K562 (cell line): ENCODE results near the gene FAM241B.

Source experiments
- ERF ChIP-seq: fragments of 450-650 bp; formaldehyde crosslinking; IDR thresholded peaks from 2 replicates; pipeline ENCODE4 v1.4.0; 2020; ENCODE audit warnings: mild to moderate bottlenecking, mixed read lengths
- FOXM1 ChIP-seq, 2 experiments: fragments of 450-650 bp in 1 of 2; sonication (generic) in 1 of 2; formaldehyde crosslinking in 1 of 2; IDR thresholded peaks; 2 replicates each; pipeline versions ENCODE4 v1.6.1 to v1.9.0; 2017 to 2022; ENCODE audit warnings: low read depth in 2 of 2, mild to moderate bottlenecking in 2 of 2, missing genetic modification reagents in 1 of 2, moderate library complexity in 1 of 2
- GABPB2 ChIP-seq: fragments of 250-450 bp; sonication (Bioruptor Pico); conservative IDR thresholded peaks from 2 replicates; pipeline ENCODE4 v1.5.1; 2021; ENCODE audit warnings: mild to moderate bottlenecking
- NFRKB ChIP-seq: fragments of 450-650 bp; IDR thresholded peaks from 2 replicates; pipeline ENCODE4 v1.6.1; 2016; ENCODE audit warnings: low read depth
- STAT5B ChIP-seq: fragments of 250-450 bp; sonication (Bioruptor Pico); IDR thresholded peaks from 2 replicates; pipeline ENCODE4 v1.8.0; 2021; ENCODE audit warnings: mild to moderate bottlenecking, inconsistent platforms
- ZBTB33 ChIP-seq: sonication (generic); formaldehyde crosslinking; IDR thresholded peaks from 2 replicates; pipeline ENCODE4 v1.8.1; 2023; ENCODE audit warnings: mild to moderate bottlenecking, missing genetic modification reagents
- TF ChIP-seq, protein P1 (sequence below), 3 experiments: IDR thresholded peaks in 2 of 3; conservative IDR thresholded peaks in 1 of 3; 2 replicates each; pipeline ENCODE4 v1.5.1; 2011 to 2012; ENCODE audit warnings: low read length in 3 of 3, mild to moderate bottlenecking in 3 of 3, control low read depth in 2 of 3, improper control_type of control experiment in 1 of 3, inconsistent platforms in 1 of 3, low read depth in 1 of 3, mixed read lengths in 1 of 3, moderate library complexity in 1 of 3; ENCODE audit not compliant: insufficient read depth in 2 of 3

DNA sequence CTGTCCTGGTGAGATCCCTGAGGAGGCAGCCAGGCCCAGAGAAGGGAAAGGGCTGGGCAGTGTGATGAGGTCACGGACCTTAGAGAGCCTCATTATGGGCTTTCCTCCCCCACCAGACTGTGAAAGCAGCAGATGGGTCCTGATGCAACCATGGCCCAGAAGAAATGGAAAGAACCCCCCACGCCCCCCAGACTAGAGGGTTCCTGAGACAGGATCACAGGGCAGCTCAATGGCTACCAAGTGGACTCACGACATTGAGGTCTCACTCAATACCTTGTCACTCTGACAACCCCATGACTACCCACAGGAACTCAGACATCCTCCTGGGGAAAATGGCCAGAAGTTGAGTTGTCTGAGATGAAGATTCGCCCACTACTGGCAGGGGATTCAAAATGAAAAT is 36.7 kb downstream of the FAM241B start:
- TF ChIP-seq GABPB2 (CRISPR knock-in tag), result no peak
- TF ChIP-seq ZBTB33 (CRISPR knock-in tag), result no peak
- no peak for TF ChIP-seq NFRKB
- TF ChIP-seq ERF, result no peak
- TF ChIP-seq, protein P1, sequence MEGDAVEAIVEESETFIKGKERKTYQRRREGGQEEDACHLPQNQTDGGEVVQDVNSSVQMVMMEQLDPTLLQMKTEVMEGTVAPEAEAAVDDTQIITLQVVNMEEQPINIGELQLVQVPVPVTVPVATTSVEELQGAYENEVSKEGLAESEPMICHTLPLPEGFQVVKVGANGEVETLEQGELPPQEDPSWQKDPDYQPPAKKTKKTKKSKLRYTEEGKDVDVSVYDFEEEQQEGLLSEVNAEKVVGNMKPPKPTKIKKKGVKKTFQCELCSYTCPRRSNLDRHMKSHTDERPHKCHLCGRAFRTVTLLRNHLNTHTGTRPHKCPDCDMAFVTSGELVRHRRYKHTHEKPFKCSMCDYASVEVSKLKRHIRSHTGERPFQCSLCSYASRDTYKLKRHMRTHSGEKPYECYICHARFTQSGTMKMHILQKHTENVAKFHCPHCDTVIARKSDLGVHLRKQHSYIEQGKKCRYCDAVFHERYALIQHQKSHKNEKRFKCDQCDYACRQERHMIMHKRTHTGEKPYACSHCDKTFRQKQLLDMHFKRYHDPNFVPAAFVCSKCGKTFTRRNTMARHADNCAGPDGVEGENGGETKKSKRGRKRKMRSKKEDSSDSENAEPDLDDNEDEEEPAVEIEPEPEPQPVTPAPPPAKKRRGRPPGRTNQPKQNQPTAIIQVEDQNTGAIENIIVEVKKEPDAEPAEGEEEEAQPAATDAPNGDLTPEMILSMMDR (IDR thresholded peaks at IDR 0.05 in 2 of 3, conservative IDR thresholded peaks at IDR 0.05 in 1 of 3; ENCODE audit: insufficient read depth in 2 of 3, low read depth in 1 of 3, low read length in 3 of 3), result no peak
- no peak for TF ChIP-seq STAT5B (CRISPR knock-in tag)
- TF ChIP-seq FOXM1 (IDR thresholded peaks at IDR 0.05; ENCODE audit: low read depth), result no peak
- no peak for TF ChIP-seq FOXM1 (CRISPR knock-in tag; IDR thresholded peaks at IDR 0.05; ENCODE audit: low read depth)
